A549 treated with CpdA at 1 μM for 4 hours (cell line): ENCODE results near the gene MAP3K4. TPM values are rescaled to one million over a fixed set of nuclear protein-coding genes. Genes with fewer than 3 reads are reported as not detected.

Experiments
- total RNA-seq: library from RNA; stranded (reverse); fragments of 200-300 nt; extraction: Qiagen RNA extraction; gene quantifications from 5 replicates; pipeline ENCODE4 v1.2.3, GENCODE V29; 2022; ENCODE audit warnings: low read depth

Gene MAP3K4
- 11.6 to 14.7 TPM (median 13.5 TPM) in 5 replicates for total RNA-seq

GRCh38 chr6:160991406-160992060, at the start of gene MAP3K4:
MAP3K4 (plus strand) TSS chr6:160991769; CDS start chr6:160991932, 163 bp downstream.

